NOMO-1 treated with DMSO at 0.1 percent for 48 hours (cell line): ENCODE results near the gene HTR3C.

Experiments used
- DNase-seq: peaks from one replicate; lab custom pipeline; 2025; ENCODE audit not compliant: unreplicated experiment; lab: John Stamatoyannopoulos, UW

HTR3C gene

DNA sequence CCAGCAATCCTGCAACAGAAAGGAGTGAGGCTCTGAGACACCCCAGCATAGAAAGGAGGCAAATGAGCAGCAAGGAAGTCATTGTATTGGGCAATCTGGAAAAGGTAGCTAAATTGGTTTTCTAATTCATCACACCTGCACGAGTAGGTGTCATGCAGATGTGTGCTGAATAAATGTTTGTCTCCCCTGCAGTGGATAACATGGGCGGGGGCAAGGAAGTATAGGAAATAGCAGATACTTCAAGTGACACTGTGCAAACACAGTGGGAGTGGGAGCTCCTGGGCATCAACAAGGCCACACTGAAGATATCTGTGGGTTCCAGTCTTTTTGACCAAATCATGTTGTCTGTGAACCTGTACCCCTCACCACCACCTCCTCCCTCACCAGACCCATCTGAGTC lies 29.6 kb downstream of the HTR3C start:
- DNase-seq = no peak

DNA sequence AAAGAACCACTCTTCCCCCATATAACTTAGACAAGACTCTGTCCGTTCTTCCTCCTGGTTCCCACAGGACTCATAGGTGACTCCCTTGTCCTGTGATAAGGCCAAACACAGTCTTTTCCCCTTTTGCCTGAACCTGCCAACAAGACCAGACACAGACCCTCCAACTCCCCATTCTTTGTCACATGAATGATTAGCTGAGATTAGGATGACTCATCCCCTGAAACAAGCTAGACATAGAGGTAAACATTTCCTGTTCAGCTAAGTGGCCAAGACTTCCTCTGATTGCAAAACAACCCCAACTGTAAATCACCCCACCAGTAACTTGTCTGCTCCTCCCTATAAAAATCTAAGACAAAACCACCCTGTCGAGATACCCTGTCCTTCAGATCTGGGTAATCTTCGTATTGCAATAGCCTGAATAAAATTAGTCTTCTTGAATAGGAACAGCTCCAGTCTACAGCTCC lies 32.6 kb downstream of the HTR3C start:
- DNase-seq = peak; percentile 96

DNA sequence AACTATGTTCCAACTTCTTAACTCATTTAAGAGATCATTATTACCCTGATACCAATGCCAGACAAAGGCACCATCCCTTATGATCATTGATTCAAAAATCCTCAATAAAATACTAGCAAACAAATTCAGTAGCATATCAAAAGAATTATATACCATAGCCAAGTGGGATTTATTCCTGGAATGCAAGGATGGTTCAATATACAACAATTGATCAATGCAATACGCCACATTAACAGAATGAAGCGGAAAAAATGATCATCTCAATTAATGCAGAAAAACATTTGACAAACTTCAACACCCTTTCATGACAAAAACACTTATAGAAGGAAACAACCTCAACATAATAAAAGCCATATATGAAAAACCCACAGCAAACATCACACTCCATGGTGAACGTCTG lies 39.4 kb downstream of the HTR3C start:
- no peak for DNase-seq

GRCh38 chr3:184096811-184097383 lies 44.0 kb downstream of the HTR3C start, which contains the start of gene HTR3E:
Gene HTR3E, plus strand, starts transcription at chr3:184097064. Its CDS starts 466 bp downstream, at chr3:184097530.
- peak; percentile 44 for DNase-seq

- no peak for DNase-seq
These were observed 44.7 kb downstream of the HTR3C start for GRCh38 chr3:184097556-184097955.

- peak; percentile 30 for DNase-seq
These were observed 47.2 kb downstream of the HTR3C start for GRCh38 chr3:184099806-184100686.
